ENCODE data around the gene COX8C.
"Not testable (repeated sequence)": the region's sequence is repeated elsewhere in the genome, so short reads cannot be mapped to it uniquely, and the experiment has no call there.

The COX8C gene

DNA sequence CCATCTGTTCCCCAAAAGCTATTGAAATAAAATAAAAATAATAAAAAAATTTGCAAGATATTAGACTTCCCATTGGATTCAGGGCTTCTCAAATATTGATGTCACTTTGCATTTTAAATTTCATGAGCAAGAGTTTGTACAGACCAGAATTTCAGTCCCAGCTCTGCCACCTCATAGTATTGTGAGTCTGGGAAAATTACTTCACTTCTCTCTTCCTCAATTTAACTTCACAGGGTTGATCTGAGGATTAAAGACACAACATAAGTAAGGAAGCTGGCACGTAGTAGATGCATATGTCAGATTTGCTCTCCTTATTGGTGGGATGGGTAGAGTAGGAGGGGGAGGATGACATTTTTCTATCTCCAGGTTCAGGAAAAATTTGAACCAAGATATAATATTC lies 32.8 kb downstream of the COX8C start:
- no peak for DNase-seq

- no peak for DNase-seq
These were observed 34.7 kb downstream of the COX8C start for GRCh38 chr14:93381644-93382043.

DNA sequence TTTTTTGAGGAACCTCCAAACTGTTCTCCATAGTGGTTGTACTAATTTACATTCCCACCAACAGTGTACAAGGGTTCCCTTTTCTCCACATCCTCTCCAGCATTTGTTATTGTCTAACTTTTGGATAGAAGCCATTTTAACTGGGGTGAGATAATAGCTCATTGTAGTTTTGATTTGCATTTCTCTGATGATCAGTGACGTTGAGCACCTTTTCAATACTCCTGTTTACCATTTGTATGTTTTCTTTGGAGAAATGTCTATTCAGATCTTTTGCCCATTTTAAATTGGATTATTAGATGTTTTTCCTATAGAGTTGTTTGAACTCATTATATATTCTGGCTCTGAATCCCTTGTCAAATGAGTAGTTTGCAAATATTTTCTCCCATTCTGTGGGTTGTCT lies 37.3 kb downstream of the COX8C start:
- not testable (repeated sequence) for DNase-seq

- no peak for DNase-seq
These were observed 48.2 kb downstream of the COX8C start for GRCh38 chr14:93395231-93395630.

GRCh38 chr14:93396456-93396855 lies 49.5 kb downstream of the COX8C start:
- DNase-seq = no peak
